GM15510 (cell line): ENCODE measurements around the gene UBE3B.

ENCODE experiments used
- POLR2A ChIP-seq: IDR thresholded peaks from 3 replicates; pipeline ENCODE4 v1.6.1; 2011; ENCODE audit warnings: borderline replicate concordance; ENCODE audit not compliant: insufficient read length; ENCODE audit errors: extremely low read depth

UBE3B gene, protein sequence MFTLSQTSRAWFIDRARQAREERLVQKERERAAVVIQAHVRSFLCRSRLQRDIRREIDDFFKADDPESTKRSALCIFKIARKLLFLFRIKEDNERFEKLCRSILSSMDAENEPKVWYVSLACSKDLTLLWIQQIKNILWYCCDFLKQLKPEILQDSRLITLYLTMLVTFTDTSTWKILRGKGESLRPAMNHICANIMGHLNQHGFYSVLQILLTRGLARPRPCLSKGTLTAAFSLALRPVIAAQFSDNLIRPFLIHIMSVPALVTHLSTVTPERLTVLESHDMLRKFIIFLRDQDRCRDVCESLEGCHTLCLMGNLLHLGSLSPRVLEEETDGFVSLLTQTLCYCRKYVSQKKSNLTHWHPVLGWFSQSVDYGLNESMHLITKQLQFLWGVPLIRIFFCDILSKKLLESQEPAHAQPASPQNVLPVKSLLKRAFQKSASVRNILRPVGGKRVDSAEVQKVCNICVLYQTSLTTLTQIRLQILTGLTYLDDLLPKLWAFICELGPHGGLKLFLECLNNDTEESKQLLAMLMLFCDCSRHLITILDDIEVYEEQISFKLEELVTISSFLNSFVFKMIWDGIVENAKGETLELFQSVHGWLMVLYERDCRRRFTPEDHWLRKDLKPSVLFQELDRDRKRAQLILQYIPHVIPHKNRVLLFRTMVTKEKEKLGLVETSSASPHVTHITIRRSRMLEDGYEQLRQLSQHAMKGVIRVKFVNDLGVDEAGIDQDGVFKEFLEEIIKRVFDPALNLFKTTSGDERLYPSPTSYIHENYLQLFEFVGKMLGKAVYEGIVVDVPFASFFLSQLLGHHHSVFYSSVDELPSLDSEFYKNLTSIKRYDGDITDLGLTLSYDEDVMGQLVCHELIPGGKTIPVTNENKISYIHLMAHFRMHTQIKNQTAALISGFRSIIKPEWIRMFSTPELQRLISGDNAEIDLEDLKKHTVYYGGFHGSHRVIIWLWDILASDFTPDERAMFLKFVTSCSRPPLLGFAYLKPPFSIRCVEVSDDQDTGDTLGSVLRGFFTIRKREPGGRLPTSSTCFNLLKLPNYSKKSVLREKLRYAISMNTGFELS

DNA sequence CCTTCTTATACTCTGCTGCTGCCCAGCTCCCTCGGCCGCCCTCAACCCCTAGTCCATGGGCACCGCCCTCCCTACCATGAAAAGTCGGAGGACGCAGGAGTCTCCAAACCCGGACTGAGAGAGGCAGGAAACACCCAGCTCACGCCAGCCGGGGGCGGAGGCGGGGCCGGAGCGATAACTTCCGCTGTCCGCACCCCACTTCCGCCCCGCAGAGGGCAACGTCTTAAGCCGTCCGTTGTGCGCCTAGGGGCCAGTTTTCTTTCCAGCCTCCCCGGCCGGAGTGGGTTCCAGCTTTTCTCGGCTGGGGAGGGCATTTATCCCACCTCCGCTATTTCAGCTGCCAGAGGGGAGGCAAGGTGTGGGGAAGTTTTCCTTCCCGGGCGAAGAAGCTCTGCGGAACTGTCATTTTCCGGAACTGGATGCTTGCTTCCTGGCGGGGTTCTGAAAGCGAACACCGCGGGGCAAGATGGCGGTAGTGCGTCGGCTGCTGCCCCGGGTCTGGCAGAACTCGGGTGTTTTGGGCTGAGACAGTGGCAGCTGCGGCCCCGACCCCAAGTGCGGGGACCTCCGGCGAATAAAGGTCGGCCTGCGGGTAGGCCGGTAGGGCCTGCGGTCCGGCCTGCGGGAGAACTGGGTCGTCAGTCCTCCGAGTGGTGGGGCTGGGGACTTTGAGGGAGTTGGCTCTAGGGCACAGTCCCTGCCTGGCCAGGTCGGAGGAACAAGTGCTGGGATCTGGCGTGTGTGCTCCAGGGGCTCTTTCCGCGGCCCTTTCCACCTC is at the start of gene UBE3B, which contains the start of gene KCTD10:
Gene UBE3B, plus strand, starts transcription at position 450 of the 778 bp plus-strand sequence. CDS start 5,918 bp downstream, outside the sequence.
Gene KCTD10, minus strand, starts transcription at position 116 of the 778 bp plus-strand sequence. Its CDS starts 38 bp downstream, at position 78.
- TF ChIP-seq POLR2A: peak; percentile 82

DNA sequence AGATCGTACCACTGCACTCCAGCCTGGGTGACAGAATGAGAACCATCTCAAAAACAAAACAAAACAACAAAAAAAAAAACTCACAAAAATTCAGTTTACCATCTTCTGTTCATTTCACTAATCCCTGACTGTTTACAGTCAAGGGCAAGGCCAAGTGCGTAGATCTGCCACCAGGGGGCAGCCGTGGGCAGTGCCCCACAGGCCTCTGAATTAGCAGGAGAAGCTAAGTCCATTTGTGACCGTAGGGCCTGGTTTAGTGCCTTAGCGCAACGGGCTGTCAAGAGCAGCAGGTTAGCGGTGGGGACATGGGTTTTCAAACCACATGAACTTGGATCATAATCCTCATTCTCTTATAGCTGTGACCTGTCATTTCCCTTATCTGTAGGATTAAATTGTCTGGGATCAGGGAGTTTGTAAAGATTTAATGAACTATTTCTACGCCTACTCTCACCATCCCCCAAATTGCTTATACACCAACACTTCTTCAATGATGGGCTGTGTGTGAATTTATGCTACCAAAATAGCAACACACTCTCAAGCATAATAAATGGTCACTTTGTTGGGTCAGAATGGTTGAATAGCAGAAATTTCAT is 49.3 kb upstream of the UBE3B start:
- TF ChIP-seq POLR2A: no peak

DNA sequence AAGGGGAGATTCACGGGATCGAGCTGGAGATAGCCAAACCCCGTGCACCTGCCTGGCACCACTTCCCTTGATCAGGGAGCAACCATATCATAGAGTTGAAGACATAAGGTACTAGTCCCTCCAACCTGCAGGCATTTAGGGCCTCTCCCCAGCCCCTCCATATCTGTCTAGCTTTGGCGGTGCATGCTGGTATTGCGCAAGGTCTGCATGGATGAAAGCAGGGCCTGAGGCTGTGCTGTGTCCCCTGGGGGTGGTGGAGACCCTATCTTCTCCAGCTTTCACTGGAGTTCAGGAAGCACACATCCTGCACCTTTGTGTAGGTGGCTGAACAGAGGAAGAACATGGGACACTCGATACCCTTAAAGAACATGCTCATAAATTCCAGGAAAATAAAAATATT is 47.2 kb upstream of the UBE3B start:
- TF ChIP-seq POLR2A: no peak

DNA sequence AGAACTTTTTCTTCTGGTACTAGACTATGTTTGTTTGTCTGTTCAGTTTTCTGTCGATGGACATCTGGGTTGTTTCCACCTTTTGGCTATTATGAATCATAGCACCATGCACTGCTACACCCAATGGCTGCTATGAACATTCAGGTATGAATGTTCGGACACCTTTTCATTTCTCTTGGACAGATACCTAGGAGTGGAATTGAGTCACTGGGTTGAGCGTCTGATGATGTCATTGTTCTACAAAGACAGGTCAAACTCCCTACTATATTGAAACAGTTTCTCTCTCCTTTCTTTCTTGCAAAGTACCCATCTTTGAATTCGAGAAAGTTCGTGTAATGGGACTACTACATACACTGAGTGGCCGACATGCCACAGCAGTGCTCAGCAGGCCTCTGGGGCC is 45.0 kb upstream of the UBE3B start:
- no peak for TF ChIP-seq POLR2A

DNA sequence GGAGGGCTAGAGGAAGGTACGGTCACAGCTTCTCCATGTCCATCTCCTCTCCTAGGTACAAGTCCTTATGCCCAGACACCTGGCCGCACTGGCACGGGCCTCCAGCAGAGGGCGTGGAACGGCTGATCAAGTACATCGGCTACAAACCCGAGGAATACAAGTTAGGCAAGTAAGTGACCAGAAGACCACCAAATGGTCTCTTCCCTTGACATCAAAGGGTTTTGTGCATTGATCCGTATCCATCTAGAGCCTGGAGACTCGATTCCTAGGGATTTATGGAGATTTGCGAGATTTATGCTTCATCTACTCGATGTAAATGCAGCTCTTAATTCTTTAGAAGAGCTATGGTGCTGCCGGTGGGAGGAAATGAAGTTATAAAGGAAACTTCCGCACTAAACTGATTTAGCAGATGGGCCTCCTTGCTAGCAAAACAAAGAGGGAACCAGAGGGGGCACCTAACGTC is 44.6 kb upstream of the UBE3B start:
- no peak for TF ChIP-seq POLR2A

DNA sequence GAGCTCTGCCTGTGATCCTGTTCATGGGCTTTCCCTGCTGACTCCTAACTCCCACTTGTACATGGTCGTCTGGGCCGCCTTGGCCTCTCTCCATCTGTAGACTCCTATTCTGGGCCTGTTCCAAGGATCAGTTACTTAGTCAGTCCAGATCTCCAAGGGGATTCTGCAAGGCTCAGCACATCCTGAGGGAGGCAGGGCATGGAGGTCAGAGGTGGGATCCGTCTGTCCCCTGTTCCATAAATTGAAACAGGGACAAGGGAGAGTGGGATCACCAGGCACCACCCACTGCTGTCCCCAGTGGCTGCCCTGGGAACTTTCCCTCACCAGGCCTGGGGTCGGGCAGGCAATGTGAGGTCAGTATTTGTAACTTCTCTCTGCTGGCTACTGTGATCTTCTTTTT is 43.8 kb upstream of the UBE3B start:
- no peak for TF ChIP-seq POLR2A

DNA sequence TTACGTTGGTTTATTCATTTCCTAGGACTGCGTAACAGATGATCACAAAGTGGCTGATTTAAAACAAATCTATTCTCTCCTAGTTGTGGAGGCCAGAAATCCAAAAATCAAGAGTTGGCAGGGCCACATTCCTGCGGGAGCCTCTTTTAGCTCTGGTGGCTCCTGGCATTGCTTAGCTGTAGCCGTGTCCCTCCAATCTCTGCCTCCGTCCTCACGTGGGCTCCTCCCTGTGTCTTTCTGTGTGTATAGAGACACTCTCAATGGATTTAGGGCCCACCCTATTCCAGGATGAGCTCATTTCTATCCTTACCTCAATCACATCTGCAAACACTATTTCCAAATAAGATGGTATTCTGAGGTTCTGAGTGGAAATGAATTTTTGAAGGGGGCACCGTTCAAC is 42.9 kb upstream of the UBE3B start:
- no peak for TF ChIP-seq POLR2A

DNA sequence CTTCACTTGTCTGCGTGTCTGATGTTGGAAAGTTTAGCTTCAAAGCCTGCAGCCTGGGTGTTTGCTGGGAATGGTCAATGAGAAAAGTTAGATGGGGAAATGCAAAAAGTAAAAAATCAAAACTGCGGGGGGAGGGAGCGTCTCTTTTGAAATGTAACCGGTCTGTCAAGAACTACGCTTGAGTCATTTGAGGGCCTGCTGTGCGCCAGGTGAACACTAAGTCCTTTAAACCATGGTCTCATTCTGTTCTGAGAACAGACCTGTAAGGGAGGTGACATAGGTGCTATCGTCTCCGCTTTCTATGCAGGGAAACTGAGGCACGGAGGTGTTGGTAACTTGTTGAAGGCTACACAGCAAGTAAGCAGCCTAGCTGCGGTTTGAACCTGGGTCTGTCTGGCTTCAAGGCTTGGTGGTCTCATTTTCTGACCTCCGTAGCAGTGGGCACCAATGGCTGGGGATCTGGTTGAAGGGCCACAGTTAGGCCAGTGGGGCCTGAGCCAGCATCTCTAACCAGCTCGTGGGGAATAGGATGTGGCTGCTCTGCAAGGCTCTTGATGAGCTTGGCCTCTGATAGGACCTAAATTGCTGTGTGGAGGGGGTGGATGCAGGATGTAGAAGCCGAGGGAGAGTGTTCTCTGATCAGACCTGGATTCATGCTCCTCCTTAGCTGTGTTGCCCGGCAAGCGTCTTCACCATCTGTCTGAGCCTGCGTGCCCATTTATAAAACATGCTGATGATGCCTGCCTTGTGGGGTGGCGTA is 41.8 kb upstream of the UBE3B start:
- no peak for TF ChIP-seq POLR2A

DNA sequence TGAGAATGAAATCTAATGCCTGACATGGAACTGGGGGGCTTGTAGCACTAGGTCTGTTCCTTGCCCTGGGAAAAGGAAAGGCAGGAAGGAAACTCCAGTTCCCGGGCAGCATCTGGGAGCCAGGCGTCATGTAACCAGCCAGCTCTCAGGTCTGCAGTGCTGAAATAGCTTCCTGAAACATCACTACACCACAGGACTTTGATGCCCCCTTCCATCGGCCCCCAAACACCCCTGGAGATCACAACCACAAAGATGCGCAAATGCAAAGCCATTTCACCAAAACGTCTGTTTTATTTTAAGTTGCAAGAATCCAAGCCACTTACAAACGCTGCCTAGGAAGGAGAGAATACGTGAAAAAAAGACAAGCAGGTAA is 41.3 kb upstream of the UBE3B start:
- no peak for TF ChIP-seq POLR2A

DNA sequence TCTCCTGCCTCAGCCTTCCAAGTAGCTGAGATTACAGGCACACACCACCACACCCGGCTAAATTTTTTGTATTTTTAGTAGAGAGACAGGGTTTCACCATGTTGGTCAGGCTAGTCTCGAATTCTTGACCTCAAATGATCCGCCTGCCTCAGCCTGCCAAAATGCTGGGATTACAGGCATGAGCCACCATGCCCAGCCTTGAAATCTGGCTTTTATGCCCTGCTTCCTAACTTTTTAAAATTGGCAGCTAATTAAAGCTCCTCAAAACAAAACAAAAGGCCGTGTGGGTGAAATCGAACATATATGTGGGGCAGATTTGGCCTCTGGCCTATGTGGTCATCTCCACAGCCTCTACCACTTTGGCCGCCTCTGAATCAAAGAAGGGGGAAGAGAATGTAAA is 38.3 kb upstream of the UBE3B start:
- no peak for TF ChIP-seq POLR2A

DNA sequence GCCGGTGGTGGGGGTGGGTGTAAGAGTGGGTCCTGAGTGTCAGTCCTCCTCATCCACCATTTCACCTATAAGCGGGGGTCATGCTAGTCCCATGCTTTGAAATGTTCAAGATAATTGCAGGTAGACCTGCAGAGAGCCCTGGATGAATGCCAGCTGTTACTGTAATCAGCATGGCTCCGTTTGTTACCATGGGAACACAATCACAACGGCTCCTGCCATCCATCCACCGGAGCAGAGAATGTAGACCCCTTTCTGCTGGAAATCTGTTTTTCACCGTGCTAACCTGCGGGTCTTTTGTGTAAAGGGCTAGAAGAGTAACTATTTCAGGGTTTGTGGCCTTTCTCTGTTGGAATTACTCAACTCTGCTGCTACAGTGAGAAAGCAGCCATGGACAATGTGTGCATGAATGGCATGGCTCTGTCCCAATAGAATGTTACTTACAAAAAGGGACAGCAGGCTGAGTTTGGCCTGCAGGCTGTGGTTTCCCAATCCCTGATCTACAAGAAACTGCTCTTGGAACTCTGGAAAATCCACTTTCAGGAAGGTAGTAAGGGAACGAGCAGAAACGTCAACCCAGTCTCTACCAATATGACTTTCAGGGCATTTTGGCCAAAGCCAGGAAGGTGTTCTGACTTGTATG is 36.5 kb upstream of the UBE3B start:
- no peak for TF ChIP-seq POLR2A

DNA sequence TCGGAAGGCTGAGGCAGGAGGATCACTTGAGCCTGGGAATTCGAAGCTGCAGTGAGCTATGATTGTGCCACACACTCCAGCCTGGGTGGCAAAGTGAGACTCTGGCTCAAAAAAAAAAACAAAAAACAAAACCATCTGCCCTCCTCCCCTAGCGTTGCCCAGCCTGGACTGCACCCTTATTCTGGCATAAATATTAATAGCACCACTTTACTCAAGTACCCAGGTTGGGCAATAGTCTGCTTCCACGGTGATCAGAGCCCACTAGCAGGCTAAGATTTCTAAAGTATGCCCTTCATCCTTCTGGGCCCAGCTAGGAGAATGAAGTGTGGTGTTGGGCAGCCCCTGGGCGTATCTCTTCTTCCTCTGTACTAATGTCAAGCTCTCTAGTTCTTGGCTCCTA is 33.6 kb upstream of the UBE3B start:
- TF ChIP-seq POLR2A: no peak

DNA sequence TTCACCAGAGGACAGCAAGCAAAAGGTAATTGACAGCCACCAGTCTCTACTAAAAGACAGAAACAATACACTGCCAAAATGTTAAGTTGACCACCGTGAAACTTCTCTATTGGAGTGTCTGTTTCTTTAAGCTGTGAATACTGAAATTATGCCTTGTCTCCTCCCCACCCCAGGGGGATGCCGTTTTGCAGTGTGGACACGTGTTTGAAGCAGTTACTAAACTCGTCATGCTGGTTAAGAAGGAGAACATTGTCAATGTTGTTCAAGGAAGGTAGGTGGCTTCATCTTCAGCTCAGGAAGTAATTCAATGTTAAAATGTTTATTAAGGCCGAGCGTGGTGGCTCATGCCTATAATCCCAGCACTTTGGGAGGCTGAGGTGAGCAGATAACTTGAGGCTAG is 33.2 kb upstream of the UBE3B start:
- no peak for TF ChIP-seq POLR2A
